HG02885 (cell line): ENCODE results near the gene DYRK2.

Experiments
- ATAC-seq: cut with Tn5 transposase; IDR thresholded peaks from one replicate; pipeline ENCODE4 v1.9.1; 2021; ENCODE audit warnings: mild to moderate bottlenecking; ENCODE audit not compliant: unreplicated experiment, poor library complexity

Gene DYRK2

GRCh38 chr12:67645126-67645525, 3.4 kb upstream of the DYRK2 start:
- ATAC-seq: no peak

- ATAC-seq: no peak
Measured at GRCh38 chr12:67645601-67646000, 2.9 kb upstream of the DYRK2 start.

GRCh38 chr12:67646775-67647174, 1.8 kb upstream of the DYRK2 start:
- no peak for ATAC-seq

GRCh38 chr12:67647181-67647798, 1.3 kb upstream of the DYRK2 start:
- no peak for ATAC-seq

GRCh38 chr12:67647799-67648520, 585 bp upstream of the DYRK2 start:
- ATAC-seq: peak; percentile 22

GRCh38 chr12:67649261-67649569, 670 bp downstream of the DYRK2 start:
- peak; percentile 26 for ATAC-seq

GRCh38 chr12:67649570-67650387, 1.2 kb downstream of the DYRK2 start:
- peak; percentile 21 for ATAC-seq

GRCh38 chr12:67650388-67651131, 2.0 kb downstream of the DYRK2 start:
- no peak for ATAC-seq

GRCh38 chr12:67651132-67651695, 2.7 kb downstream of the DYRK2 start:
- ATAC-seq: no peak

GRCh38 chr12:67655829-67656228, 7.3 kb downstream of the DYRK2 start:
- ATAC-seq: no peak

- no peak for ATAC-seq
Measured at GRCh38 chr12:67656251-67656650, 7.7 kb downstream of the DYRK2 start.

GRCh38 chr12:67658486-67658885, 9.9 kb downstream of the DYRK2 start:
- no peak for ATAC-seq

- ATAC-seq: no peak
Measured at GRCh38 chr12:67659292-67659691, 10.7 kb downstream of the DYRK2 start.

- ATAC-seq: no peak
Measured at GRCh38 chr12:67661311-67662021, 12.9 kb downstream of the DYRK2 start.

GRCh38 chr12:67662910-67663538, 14.5 kb downstream of the DYRK2 start:
- ATAC-seq: no peak

GRCh38 chr12:67664171-67664570, 15.6 kb downstream of the DYRK2 start:
- no peak for ATAC-seq

- ATAC-seq: no peak
Measured at GRCh38 chr12:67665679-67666078, 17.1 kb downstream of the DYRK2 start.

GRCh38 chr12:67666605-67667004, 18.1 kb downstream of the DYRK2 start:
- ATAC-seq: no peak
